ENCODE data around the gene KIF23.

DNA sequence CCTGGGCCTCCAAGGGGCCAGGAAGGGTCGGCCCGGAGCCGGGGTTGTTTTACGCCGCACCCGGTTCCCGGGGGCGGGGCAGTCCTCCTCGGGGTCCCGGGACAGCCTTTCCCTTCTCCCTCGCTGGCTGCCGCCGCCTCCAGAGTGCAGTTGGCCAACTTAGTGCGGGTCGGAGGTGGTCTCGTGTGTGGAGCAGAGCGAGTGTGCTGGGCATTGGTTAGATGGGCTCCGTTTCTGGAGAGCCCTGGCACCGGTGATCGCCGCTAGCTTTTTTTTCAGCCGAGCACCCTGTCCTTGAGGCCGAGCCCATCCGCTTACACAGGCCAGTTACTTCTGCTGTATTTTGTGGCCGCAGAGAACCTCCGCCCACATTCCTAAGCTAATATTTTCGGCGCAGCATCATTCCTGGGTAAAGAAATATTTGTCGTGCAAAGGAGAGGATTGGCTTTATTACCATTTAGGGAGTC, 585 bp downstream of the KIF23 start:
- TF ChIP-seq, protein P1, sequence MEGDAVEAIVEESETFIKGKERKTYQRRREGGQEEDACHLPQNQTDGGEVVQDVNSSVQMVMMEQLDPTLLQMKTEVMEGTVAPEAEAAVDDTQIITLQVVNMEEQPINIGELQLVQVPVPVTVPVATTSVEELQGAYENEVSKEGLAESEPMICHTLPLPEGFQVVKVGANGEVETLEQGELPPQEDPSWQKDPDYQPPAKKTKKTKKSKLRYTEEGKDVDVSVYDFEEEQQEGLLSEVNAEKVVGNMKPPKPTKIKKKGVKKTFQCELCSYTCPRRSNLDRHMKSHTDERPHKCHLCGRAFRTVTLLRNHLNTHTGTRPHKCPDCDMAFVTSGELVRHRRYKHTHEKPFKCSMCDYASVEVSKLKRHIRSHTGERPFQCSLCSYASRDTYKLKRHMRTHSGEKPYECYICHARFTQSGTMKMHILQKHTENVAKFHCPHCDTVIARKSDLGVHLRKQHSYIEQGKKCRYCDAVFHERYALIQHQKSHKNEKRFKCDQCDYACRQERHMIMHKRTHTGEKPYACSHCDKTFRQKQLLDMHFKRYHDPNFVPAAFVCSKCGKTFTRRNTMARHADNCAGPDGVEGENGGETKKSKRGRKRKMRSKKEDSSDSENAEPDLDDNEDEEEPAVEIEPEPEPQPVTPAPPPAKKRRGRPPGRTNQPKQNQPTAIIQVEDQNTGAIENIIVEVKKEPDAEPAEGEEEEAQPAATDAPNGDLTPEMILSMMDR (optimal IDR thresholded peaks at IDR 0.05 in 1 of 3, IDR thresholded peaks at IDR 0.05 in 1 of 3, conservative IDR thresholded peaks at IDR 0.05 in 1 of 3; ENCODE audit: extremely low read depth in 1 of 3, insufficient read depth in 2 of 3, low read length in 3 of 3), result no peak
- TF ChIP-seq EZH2 (IDR thresholded peaks at IDR 0.05; ENCODE audit: low read length), result no peak
